Astrocyte of the spinal cord (primary cell): ENCODE data around the gene SERP2.

Experiments used
- DNase-seq: peaks from one replicate; pipeline ENCODE4 v3.0.0; 2011; ENCODE audit warnings: low read depth, low spot score
- H3K4me3 ChIP-seq: 2 replicates; pipeline ENCODE4 v1.5.1; 2011; ENCODE audit warnings: low read depth, mild to moderate bottlenecking, low read length, moderate library complexity
- in situ Hi-C: cut with HindIII; loops from 2 replicates; pipeline ENCODE4 v1.10.0; 2017; ENCODE audit warnings: low sequenced_read_pairs
- TF ChIP-seq, protein P1 (sequence below): IDR thresholded peaks from 2 replicates; pipeline ENCODE4 v1.5.1; 2012; ENCODE audit warnings: low read depth, mild to moderate bottlenecking, low read length, inconsistent platforms

Gene SERP2

DNA sequence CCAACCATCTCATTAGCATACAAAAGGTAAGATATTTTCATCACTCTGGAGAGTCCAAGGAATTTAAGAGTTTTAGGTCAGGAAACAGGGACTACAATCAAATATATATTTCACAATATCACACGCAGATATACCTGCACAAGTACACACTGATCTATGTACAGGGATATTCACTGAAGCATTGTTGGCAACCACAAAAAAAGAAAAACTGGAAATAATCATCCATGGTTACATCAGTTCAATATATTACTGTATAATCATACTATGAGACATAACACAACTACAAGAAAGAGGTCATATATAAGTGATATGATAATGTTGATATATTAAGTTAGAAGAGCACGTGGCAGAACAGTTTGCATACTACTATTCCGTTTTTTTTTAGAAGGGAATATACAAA lies 2.2 kb upstream of the SERP2 start:
- TF ChIP-seq, protein P1, sequence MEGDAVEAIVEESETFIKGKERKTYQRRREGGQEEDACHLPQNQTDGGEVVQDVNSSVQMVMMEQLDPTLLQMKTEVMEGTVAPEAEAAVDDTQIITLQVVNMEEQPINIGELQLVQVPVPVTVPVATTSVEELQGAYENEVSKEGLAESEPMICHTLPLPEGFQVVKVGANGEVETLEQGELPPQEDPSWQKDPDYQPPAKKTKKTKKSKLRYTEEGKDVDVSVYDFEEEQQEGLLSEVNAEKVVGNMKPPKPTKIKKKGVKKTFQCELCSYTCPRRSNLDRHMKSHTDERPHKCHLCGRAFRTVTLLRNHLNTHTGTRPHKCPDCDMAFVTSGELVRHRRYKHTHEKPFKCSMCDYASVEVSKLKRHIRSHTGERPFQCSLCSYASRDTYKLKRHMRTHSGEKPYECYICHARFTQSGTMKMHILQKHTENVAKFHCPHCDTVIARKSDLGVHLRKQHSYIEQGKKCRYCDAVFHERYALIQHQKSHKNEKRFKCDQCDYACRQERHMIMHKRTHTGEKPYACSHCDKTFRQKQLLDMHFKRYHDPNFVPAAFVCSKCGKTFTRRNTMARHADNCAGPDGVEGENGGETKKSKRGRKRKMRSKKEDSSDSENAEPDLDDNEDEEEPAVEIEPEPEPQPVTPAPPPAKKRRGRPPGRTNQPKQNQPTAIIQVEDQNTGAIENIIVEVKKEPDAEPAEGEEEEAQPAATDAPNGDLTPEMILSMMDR = no peak
- no peak for DNase-seq
- in situ Hi-C loops = no loop called here
- H3K4me3 ChIP-seq = no peak overlapping the region

GRCh38 chr13:44373247-44373600 lies 400 bp upstream of the SERP2 start:
- no peak for DNase-seq
- peak overlapping the region; percentile 37 for H3K4me3 ChIP-seq
- in situ Hi-C loops = no loop called here
- TF ChIP-seq, protein P1 = no peak

GRCh38 chr13:44374348-44374712 lies 706 bp downstream of the SERP2 start:
- H3K4me3 ChIP-seq = peak overlapping the region; percentile 37
- no peak for DNase-seq
- in situ Hi-C loops = no loop called here
- TF ChIP-seq, protein P1 = no peak

DNA sequence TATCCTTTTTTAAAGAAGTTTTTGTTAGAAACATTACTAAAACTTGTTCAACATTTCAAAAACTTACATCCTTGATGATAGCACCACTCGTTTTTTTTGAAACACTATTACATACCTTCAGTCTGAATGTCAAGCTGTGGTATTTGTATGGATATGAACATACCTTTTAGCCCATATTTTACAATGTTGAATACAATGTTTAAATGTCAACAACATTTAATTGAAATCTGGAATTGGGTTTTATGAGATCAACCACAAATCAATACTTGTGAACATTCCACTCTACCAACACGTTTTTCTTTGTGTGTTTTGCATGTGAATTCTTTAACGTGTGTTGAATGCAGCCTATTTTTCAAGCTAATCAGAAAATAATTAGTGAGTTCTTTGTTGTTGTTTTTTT lies 4.7 kb downstream of the SERP2 start:
- in situ Hi-C loops = no loop called here
- TF ChIP-seq, protein P1 = no peak
- DNase-seq = no peak
- no peak overlapping the region for H3K4me3 ChIP-seq

- TF ChIP-seq, protein P1 = no peak
- DNase-seq = no peak
- in situ Hi-C loops = no loop called here
- H3K4me3 ChIP-seq = no peak overlapping the region
Measured at GRCh38 chr13:44379885-44380284, 6.3 kb downstream of the SERP2 start.

- H3K4me3 ChIP-seq = no peak overlapping the region
- DNase-seq = peak; percentile 30
- in situ Hi-C loops = no loop called here
- TF ChIP-seq, protein P1 = no peak
Measured at GRCh38 chr13:44380404-44381165, 7.0 kb downstream of the SERP2 start.

GRCh38 chr13:44382635-44383145 lies 9.1 kb downstream of the SERP2 start:
- no peak for DNase-seq
- in situ Hi-C loops = no loop called here
- TF ChIP-seq, protein P1 = no peak
- H3K4me3 ChIP-seq = no peak overlapping the region
